Measurements from ENCODE around the gene MAP3K12. TPM values are rescaled to one million over a fixed set of nuclear protein-coding genes. Genes with fewer than 3 reads are reported as not detected.

The MAP3K12 gene
- total RNA-seq, 1 experiment from 2014 or later: 32.8 TPM

DNA sequence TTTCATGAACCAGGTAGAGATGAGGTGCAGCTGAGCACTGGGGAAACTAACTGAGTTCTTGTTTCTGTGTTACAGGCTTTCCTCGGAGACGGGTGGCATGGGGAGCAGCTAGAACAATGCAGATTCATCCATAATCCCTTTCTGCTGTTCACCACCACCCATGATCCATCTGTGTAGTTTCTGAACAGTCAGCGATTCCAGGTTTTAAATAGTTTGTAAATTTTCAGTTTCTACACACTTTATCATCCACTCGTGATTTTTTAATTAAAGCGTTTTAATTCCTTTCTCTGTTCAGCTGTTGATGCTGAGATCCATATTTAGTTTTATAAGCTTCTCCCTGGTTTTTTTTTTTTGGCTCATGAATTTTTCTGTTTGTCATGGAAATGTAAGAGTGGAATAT lies 19.9 kb downstream of the MAP3K12 start:
- DNase-seq (ENCODE audit: low spot score): no peak
- in situ Hi-C loops (cut with HindIII; ENCODE audit: low sequenced_read_pairs): no loop called here

DNA sequence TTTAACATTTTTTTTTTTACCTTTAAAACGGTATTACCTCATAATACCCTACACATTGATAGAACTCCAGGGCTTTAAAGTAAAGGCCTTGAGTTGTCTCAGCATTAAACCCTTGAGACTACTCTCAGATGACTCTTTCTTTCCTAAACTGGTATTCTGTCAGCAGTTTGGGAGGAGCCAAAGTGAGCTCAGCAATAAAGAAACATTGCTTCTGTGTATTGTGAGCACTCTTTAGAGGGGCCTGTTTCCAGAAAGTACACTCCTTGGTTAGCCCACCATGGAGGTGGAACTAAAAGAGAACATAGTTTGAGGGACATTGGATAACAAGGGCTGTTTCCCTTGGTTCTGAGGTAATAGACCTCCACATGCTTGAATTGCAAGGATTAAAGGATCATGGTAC lies 20.4 kb downstream of the MAP3K12 start:
- DNase-seq (ENCODE audit: low spot score): no peak
- in situ Hi-C loops (cut with HindIII; ENCODE audit: low sequenced_read_pairs): no loop called here

DNA sequence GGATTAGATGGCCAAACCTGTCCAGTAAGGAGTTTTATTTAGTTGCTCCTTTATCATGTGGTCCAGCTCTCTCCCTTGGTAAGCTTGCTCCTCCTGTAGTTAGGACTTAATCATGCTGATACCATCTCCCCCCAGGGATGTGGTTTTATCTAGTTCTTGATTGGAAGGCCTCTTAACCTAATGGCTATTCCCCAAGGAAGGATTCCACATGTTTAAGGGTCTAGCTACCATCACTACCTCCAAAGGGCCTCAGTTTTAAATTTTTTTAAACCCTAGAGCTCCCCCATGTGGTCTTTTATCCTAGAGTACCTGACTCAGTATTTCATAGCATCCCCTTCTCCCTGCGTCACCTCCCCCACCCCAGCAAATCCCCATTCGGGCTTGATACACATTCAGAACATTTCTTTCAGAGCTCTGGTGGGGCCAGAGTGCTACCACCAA lies 22.5 kb downstream of the MAP3K12 start:
- no peak for DNase-seq (ENCODE audit: low spot score)
- in situ Hi-C loops (cut with HindIII; ENCODE audit: low sequenced_read_pairs): no loop called here

DNA sequence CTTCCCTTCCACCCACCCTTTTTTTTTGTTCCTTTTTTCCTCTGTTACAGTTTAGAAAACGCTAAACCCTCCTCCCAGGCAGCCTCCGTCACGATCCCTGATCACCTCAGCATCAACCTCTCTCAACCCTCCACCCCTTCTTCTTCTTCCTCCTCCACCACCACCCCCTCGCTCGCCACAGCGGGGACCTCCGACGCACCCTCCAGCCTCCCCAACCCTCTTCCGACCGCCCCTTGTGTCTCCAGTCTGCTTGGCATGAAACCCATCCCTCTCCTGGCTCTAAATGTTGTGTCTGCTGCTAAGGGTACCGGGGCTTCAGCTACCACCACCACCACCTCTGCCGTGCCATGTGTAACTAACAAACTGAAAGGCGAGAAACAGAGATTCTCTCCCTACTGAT lies 24.4 kb downstream of the MAP3K12 start:
- in situ Hi-C loops (cut with HindIII; ENCODE audit: low sequenced_read_pairs): no loop called here
- no peak for DNase-seq (ENCODE audit: low spot score)

DNA sequence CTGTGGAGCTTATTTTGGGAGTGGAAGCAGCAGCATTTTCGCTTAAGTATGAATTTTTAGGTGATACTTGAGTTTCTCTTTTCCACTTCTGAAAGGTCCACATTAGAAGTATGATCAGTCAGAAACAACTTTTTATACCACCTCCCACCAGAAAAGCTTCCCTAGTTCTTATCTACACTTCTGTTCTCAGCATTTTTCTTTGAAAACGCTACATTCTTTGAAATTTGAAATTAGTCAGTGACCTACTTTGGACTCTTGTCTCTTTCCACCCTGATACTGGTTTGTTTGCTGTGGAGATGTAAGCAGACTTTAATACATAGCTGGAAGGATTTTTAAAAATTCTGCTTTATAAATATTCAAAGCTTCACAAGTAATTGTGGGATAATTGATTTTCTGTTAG lies 25.2 kb downstream of the MAP3K12 start:
- no peak for DNase-seq (ENCODE audit: low spot score)
- in situ Hi-C loops (cut with HindIII; ENCODE audit: low sequenced_read_pairs): no loop called here

DNA sequence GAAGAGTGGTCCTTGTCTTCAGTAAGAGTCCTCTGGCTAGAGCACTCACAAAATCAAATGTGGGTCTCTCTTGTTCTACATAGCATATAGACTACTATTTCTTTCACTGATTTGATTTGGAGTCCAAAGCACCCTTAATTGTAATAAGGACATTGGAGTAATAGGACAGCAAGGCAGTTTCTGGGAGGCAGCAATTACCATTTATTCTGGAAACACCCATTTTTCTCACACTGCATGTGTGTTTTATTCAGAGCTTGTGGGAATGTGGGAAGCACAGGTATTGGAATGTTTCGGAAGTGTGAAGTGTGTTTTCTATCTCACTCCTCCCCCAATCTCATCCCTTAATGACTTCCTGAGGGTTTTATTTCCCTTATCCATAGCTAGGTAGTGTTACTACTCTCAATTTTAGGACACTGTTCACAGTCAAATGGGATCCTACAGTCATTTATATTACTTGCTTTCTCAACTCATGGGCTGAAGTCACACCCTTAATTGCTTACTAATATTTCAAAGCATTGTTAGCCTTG lies 27.1 kb downstream of the MAP3K12 start:
- DNase-seq (ENCODE audit: low spot score): no peak
- in situ Hi-C loops (cut with HindIII; ENCODE audit: low sequenced_read_pairs): no loop called here

DNA sequence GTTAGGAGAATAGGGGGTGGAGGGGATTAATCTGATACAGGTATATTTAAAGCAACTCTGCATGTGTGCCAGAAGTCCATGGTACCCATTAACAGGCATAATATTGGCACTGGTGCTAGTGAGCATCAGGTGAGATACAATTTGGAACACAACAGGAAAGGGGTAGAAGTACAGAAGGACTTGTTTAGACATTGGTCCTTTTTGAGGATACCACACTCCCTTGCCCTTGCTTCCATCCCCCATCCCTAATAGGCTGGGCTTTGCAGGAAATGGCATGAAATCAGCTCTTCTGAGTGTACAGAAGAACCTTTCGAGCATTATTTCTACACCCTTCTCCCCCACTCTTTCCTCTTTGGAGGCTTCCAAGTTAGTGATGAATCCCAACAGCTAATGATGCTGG lies 31.0 kb downstream of the MAP3K12 start:
- in situ Hi-C loops (cut with HindIII; ENCODE audit: low sequenced_read_pairs): no loop called here
- no peak for DNase-seq (ENCODE audit: low spot score)

DNA sequence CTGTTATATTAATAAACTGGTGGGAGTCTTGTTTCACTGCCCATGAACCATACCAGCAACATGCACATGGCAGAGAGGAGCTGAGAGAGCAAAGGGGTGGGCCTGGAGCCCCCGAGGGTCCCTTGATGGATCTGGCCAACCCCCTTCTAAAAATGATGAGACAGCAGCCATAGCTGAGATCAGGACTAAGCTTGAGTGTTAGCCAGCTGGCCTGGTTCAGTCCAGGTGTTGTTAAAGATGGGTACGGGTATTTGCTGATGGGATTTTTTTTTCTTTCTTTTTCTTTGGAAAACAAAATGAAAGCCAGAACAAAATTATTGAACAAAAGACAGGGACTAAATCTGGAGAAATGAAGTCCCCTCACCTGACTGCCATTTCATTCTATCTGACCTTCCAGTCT lies 31.4 kb downstream of the MAP3K12 start:
- no peak for DNase-seq (ENCODE audit: low spot score)
- in situ Hi-C loops (cut with HindIII; ENCODE audit: low sequenced_read_pairs): no loop called here

DNA sequence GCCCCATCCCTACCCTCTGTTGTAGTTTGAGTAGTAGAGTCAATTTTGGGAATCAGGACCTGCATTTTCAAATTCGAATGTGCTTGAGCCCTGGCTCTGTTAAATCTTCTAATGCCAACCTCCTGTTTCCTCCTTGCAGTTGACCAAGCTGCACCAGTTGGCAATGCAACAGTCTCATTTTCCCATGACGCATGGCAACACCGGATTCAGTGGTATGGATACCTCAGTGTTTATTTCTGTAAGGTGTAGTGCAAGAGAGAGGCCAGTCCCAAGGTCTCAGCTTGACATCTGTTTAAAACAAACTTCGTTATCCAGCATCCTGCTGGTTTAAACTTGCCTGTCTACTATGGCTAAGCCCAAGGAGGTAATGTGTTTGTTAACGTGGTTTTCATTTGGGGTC lies 32.2 kb downstream of the MAP3K12 start:
- in situ Hi-C loops (cut with HindIII; ENCODE audit: low sequenced_read_pairs): no loop called here
- no peak for DNase-seq (ENCODE audit: low spot score)

DNA sequence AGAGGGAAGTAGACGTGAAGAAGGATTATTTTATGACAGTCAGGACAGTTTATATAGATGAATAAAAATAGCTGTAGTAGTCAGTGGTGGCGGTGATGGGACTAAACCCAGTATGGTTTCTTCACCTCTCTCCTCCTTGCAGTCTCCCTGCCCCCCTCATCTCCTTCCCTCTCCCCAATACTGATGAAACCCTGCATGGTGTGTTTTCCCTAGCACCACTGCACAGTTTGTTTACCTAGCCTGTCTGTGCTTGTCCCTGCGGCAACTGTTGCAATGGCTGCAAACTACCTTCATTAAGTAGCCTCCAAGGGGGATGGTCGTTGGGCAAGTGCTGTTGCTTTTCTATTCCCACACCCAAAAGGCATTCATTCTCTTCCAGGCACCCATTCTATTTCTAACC lies 32.6 kb downstream of the MAP3K12 start:
- DNase-seq (ENCODE audit: low spot score): no peak
- in situ Hi-C loops (cut with HindIII; ENCODE audit: low sequenced_read_pairs): no loop called here

DNA sequence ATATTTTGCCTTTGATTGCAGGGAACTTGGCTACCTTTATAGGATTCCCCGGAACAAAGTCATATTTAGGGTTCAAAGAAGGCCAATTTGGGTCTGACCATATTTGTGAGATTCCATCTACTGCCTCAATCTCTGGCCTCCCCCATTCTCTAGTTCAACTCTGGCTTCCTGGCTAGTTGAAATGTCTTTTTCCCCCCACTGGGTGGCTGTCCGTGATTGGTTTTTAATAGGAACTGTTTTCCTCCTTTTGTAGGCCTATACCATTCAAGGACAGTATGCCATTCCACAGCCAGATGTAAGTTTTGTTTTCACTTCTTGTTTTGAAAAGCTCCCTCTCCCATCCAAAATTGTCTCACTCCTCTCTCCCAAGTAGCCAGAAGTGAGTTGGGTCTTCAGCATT lies 33.6 kb downstream of the MAP3K12 start:
- DNase-seq (ENCODE audit: low spot score): no peak
- in situ Hi-C loops (cut with HindIII; ENCODE audit: low sequenced_read_pairs): no loop called here

DNA sequence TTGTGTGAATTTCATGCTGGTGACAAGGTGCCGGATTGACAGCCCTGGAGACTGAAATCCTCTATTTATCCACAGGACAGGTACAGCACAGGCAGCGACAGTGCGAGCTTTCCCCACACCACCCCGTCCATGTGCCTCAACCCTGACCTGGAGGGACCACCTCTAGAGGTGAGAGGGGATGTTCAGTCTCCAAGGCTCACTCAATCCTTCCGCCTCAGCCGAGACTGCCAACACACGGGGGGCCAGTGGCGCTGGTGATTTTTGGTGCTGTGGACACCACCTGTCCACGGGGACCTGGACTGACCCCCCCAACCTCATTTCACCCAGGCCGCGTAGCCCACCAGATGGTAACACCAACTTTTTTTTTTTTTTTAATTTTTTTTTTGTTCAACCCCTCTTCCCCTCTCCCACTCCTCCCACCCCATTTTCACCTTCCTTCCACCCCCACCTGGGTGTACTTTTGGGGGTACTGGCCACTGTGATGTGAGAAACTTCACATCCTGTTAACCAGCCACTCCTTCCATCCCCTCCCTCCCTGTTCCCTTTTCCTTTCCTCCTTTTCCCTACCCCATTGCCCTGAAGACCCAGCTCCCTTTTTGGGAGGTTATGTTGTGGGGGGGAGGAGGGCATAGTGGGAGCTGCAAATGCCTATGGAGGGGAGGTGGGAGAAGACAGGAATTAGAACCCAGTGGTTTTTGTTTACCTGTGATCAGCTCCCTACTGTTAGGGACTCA lies 34.4 kb downstream of the MAP3K12 start:
- in situ Hi-C loops (cut with HindIII; ENCODE audit: low sequenced_read_pairs): no loop called here
- DNase-seq (ENCODE audit: low spot score): no peak

DNA sequence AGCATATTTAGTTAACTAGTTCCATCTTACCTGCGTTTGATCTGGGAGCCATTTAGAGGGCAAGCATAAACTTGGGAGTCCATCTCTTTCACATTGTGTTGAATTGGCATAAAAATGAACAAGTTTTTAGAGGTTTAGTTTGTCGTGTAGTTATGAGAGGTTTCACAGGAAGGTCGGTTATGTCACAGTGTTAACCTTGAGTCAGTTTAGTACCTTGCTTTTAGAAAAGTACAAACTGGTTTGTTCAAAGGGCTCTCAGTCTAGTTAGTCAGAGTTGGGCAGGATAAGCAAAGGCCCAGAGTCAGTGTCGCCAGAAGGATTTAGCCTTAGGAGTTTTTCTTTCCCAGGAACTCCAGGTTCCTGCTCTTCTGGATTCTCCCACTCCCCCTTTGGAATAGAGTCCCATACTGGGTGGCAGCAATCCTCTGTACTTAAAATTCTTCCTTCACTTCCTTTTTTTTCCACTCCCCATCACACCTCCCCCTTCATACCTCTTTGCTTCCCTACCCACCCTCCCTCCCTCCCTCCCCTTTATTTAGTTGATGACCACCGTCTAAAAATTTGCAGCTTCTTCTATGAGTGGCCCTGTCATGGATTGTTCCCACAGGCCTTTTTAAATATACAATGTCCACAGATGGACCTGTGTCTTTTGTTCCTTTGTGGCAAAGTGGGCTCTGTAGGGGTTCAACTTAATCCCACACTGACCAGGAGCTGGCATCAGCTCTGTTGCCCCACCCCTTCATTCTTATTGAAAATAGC lies 35.3 kb downstream of the MAP3K12 start:
- in situ Hi-C loops (cut with HindIII; ENCODE audit: low sequenced_read_pairs): no loop called here
- DNase-seq (ENCODE audit: low spot score): no peak

DNA sequence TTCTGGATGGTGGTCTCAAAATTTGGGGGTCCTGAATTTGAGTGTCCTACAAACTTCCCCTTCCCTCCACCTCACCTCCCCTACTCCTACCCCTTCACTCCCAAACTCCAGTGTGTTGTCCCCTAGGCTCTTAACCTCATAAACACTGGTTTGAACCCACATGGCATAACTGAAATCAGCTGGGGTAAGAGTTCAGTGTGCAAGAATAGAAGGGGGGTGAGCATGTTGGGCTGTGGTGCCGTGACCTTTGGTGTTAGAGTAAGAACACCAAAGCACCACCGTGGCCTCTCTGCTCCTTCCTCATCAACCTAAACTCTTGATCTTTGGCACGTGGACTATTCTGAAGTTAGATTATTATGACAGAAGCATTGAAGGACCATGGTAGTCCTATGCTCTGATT lies 36.3 kb downstream of the MAP3K12 start:
- in situ Hi-C loops (cut with HindIII; ENCODE audit: low sequenced_read_pairs): no loop called here
- no peak for DNase-seq (ENCODE audit: low spot score)

DNA sequence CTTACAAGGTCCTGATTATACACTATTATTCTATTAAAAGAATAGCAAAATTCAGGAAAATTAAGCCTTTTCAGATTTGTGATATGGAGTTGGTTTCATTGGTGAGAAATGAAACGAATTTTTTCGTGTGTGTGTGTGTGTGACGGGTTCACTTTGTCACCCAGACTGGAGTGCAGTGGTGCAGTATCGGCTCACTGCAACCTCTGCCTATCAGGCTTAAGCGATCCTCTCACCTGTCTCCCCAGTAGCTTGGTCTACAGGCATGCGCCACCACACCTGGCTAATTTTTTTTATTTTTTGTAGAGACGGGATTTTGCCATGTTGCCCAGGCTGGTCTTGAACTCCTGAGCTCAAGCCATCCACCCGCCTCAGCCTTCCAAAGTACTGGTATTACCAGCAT lies 37.7 kb downstream of the MAP3K12 start:
- in situ Hi-C loops (cut with HindIII; ENCODE audit: low sequenced_read_pairs): no loop called here
- no peak for DNase-seq (ENCODE audit: low spot score)

DNA sequence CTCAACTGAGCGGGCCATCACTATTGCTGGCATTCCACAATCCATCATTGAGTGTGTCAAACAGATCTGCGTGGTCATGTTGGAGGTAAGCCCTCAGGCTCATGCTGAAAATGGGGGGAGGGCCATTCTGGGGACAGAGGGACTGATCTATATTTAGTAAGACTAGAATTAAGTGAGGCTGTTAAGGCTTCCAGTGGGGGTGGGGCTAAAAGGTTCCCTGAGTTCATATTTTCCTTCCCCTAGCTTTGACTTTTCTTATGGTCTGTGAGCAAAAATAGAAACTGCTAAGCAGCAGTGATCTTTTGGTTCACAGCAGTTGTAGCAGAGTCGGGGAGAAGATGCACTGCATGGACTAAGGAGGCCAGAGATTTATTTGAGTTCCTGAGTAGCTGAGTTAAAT lies 38.2 kb downstream of the MAP3K12 start:
- no peak for DNase-seq (ENCODE audit: low spot score)
- in situ Hi-C loops (cut with HindIII; ENCODE audit: low sequenced_read_pairs): no loop called here

DNA sequence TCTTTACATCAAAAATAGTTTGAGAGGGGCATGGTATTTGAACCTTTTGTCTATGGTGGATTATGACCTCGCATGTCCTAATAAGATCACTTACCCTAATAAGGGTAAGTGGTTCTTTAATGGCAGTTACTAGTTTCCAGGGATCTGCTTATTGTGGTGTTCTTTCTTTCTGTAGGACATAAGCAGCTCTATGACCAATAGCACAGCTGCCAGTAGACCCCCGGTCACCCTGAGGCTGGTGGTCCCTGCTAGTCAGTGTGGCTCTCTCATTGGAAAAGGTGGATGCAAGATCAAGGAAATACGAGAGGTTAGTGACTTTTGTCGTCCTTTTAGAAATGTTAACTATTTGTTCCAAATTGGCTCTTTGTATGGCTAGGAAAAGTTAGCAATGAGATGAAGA lies 40.2 kb downstream of the MAP3K12 start:
- DNase-seq (ENCODE audit: low spot score): no peak
- in situ Hi-C loops (cut with HindIII; ENCODE audit: low sequenced_read_pairs): no loop called here

DNA sequence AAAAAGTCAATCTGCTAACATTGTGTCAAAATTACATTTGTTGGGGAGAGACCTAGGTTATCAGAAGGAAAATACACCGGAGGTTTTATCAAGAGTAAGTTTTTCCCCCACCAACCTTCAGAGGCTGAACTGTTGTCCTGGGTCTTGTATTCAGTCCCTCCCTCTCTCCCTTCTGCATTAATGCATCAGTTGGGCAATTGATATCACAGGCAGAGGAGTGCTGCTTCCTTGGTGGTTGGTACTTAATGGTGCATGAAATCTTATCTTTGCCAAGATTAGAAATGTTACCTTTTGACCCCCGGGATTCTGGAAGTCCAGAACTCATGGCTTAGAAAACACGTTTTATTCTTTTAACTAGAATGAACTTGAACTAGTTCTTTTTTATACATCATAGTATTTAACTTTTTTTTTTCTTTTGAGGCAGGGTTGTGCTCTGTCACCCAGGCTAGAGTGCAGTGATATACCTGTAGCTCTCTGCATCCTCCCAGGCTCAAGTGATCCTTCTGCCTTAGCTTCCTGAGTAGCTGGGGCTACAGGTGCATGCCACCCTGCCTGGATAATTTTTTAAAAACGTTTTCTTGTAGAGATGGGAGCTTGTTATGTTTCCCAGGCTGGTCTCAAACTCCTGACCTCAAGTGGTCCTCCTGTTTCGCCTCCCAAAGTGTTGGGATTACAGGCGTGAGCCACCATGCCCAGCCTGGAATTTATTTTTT lies 42.4 kb downstream of the MAP3K12 start:
- in situ Hi-C loops (cut with HindIII; ENCODE audit: low sequenced_read_pairs): no loop called here
- no peak for DNase-seq (ENCODE audit: low spot score)

DNA sequence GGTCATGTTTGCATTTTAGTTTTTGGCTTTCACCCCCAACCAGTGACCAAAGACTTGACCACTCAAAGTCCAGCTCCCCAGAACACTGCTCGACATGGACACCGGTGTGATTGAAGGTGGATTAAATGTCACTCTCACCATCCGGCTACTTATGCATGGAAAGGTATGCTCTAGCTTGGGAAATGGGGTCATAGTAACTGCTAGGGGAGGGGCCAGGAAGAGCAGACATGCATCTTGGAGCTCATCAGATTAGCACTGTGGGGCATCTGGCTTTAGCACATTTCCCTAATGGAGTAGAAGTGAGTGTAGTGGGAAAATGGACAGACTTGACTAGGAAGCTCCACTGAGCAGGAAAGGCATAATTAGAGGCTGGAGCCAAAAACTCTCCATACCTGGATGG lies 44.6 kb downstream of the MAP3K12 start:
- peak; percentile 97 for DNase-seq (ENCODE audit: low spot score)
- in situ Hi-C loops (cut with HindIII; ENCODE audit: low sequenced_read_pairs): no loop called here
